Activated T-cell treated with anti-CD3 and anti-CD28 coated beads for 24 hours (primary cell): ENCODE data around the gene UBE2F.
"Not testable (repeated sequence)": the region's sequence is repeated elsewhere in the genome, so short reads cannot be mapped to it uniquely, and the experiment has no call there.

Experiments used
- DNase-seq: peaks from one replicate; pipeline ENCODE4 v3.0.0-alpha.2; 2020; ENCODE audit warnings: low read depth

The UBE2F gene

DNA sequence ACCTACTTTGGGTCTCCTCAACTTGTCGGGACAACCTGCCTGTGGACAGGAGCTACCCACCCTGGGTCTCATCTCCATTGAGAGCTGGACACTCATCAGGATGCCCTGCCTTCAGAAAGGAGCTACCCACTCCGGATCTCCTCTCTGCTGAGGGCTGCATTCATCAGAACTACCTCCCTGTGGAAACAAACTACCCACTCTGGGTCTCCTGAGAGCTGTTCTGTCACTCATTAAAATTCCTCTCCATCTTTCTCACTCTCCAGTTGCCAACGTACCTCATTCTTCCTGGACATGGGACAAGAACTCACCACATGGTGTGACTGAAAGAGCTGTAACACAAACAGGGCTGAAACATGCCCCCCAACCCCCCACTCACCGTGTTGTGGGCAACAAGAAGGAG is 22.5 kb upstream of the UBE2F start:
- DNase-seq = no peak

DNA sequence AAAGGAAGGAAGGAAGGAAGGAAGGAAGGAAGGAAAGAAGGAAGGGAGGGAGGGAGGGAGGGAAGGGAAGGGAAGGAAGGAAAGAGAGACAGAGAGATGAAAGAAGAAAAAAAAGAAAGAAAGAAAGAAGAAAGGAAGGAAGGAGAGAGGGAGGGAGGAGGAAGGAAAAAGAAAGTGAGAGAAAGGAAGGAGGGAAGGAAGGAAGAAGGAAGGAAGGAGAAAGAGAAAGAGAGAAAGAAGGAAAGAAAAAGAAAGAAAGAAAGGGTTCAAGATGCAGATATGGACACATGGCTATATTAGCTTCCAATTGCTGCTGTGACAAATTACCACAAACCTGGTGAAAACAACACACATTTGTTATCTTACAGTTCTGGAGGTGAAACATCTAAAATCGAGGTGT is 20.4 kb upstream of the UBE2F start:
- no peak for DNase-seq

DNA sequence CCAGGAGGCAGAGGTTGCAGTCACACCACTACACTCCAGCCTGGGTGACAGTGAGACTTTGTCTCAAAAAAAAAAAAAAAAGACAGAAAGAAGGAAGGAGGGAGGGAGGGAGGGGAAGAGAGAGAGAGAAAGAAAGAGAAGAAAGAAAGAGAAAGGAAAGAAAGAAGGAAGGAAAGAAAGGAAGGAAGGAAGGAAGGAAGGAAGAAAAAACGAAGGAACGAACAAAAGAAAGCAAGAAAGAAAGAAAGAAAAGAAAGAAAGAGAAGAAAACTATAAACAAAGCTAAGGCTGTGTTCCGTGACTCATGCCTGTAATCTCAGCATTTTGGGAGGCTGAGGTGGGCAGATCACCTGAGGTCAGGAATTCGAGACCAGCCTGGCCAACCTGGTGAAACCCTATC is 15.5 kb upstream of the UBE2F start:
- DNase-seq = not testable (repeated sequence)

DNA sequence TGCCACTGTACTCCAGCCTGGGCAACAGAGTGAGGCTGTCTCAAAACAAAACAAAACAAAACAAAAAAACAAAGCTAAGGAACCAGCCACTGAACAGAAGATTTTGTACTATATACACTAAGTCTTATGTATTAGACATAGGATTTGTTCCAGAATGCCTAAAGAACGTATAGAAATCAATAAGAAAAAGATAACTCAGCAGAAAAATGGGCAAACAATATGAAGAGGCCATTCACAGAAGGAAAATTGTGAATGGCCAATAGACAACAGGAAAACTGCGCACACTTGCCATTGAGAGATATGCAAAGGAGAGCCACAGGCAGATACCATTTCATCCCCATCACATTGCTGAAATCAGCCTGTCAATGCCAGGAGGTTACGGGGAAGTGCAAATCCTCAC is 14.9 kb upstream of the UBE2F start:
- DNase-seq = no peak

DNA sequence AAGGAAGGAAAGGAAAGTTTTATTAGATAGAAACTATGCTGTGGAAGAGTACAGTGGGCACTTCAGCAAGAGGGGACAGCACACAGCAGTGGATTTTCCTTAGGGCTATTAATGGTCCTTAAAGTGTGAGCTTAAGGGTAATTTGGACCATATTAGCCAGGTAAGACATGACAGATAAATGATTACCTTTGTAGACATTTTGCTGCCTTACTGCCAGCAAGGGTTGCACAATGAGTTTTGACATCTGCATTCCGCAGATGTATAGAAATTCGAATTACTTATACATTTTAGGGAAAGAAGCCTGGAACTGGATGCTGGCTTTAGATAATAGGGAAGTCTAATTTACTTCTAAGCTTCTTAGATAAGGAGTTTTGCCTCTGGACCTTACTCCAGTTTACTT is 14.0 kb upstream of the UBE2F start:
- DNase-seq = no peak

DNA sequence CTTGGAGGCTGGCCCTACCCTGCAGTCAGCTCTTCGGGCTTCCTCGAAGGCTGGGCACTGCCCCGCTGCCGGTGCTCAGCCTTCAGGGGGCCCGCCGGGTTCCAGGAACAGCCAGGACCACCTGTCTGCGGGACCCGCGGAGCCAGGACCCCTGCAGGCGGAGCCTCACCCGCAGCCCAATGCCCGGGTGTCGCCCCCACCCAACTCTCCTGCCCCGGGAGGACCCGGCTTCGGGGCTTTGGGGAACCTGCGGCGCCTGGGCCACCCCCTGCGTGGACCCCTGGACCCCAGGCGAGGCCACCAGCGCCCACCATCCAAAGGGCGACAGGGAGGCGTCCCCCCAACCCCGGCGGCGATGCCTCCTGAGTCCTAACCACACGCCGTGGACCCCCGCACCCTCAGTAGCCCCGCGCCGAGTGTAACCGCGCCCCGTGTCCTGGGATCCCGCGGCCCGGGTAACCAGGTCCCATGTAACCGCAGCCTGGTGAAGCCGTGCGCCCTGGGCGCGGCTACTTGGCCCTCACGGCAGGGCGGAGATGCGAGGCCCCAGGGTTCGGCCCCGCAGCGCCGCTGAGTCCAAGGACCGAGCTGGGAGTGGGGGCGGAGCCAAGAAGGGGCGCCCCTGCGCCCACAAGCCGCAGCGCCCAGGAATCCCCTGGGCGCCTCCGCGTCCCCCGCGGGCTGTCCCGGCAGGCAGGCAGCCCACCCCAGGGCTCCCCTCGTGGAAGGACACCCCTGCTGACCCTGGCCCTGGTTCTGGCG is 11.0 kb upstream of the UBE2F start:
- DNase-seq = no peak

DNA sequence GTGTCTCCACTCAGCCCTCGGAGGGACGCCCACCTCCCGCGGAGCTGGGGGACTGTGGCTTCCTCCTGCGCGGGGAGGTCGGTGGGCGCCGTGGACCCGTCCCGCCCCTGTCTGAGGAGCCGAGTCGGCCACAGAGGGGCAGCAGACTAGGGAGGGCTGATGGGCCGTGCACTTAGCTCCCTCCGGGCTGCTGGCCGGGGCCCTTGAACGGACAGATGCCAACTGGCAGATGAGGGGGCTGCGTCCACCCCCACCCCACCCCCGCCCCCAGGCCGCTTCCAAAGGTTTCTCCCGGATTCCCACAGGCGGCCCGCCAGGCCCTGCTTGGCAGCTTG is 10.4 kb upstream of the UBE2F start:
- DNase-seq = no peak

DNA sequence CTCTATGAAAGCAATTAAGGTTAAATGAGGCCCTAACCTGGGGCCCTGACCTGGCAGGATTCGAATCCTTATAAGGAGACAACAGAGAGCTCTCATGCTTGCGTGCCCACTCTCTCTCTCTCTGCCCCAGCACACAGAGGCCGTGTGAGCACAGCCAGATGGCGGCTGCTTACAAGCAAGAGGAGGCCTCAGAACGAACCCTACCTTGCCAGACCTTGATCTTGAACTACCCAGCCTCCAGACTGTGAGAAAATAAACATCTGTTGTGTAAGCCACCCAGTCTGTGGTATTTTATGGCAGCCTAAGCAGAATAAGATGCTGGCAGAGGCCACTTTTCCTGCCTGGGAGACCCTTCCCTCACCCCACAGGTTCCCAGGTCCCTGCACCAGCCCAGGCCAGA is 5.2 kb upstream of the UBE2F start:
- DNase-seq = no peak

DNA sequence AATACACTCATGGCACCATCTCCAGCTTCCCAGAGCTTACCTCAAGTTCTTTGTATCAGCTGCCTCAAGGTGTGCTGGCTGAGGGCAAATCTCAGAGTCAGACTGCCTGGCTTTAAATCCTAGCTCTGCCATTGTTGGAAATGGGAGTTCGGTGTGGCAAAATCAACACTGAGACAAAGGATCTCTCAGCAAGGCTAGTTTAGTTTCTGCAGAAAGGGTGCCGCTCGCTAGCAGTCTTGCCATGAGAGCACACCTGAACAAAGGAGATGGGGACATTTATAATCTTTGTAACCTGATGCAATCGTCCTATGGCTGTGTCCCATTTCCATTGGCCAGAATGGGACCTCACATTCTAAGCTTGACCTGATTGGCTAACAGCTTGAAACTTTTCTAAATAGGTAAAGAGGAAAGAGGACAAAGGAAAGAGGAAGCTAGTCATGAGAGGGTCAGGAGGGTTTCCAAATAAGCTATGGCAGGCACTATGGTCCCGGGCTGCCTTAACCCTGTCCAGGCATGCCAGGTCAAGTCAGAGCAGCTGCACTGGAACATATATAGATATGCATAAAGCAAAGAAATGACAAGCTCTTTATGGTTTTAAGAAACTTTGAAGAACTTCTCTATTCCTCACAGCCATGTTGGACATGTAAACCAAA is 4.3 kb upstream of the UBE2F start:
- DNase-seq = no peak

DNA sequence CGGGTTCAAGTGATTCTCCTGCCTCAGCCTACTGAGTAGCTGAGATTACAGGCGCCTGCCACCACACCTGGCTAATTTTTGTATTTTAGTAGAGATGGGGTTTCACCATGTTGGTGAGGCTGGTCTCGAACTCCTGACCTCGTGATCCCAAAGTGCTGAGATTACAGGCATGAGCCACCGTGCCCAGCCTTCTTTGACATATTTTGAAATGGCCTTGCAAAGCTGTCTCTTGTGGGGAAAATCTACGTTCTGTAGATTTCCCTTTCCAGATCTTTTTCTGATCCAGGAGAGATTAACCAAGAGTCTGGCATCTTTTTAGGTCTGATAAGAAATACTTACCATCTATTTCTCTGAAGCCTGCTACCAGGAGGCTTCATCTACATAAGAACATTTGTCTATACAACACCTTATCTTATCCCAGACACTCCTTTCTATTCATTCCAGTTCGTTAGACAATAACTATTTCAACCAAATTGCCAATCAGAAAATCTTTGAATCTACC is 3.3 kb upstream of the UBE2F start:
- DNase-seq = not testable (repeated sequence)

DNA sequence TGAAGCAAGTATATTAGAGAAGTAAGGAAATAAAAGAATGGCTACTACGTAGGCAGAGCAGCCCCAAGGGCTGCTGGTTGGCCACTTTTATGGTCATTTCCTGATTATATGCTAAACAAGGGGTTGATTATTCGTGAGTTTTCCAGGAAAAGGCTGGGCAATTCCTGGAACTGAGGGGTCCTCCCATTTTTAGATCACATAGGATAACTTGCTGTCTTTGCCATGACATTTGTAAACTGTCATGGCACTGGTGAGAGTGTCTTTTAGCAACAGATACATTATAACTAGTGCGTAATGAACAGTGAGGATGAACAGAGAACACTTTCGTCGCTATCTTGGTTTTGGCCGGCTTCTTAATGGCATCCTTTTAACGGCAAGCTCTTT is 2.6 kb upstream of the UBE2F start:
- no peak for DNase-seq

DNA sequence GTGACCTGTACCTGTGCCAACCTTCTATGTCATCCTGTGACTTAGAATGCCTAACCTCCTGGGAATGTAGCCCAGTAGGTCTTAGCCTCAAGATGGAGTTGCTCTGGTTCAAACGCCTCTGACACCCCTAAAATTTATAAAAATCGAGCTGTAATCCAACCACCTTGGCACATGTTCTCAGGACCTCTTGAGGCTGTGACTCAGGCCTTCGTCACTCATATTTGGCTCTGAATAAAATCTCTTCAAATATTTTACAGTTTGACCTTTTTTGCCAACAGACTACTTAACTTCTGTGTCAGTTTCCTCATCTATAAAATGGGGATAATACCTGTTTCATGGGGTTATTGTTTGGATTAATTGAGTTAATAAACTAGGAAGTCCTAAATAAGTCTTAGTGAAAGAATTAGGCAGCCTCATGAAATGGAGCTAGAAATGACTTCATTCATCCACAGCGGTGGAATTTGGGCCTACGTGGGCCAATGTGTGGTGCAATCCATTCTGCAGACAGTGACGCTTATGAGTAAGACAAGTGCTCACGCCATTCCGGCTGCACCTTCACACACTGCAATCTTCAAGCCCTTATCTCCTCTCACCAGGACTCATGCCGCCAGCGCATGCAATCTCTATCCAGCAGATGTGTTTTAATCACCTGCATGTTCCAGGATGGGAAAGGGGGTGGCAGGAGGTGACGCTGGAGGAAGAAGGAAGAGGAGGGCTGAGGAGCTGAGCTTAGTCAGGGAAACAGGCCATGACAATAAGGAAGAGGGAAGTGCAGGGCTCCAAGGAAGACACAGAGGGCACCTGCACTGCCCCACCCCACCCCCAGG is 2.0 kb upstream of the UBE2F start:
- no peak for DNase-seq

DNA sequence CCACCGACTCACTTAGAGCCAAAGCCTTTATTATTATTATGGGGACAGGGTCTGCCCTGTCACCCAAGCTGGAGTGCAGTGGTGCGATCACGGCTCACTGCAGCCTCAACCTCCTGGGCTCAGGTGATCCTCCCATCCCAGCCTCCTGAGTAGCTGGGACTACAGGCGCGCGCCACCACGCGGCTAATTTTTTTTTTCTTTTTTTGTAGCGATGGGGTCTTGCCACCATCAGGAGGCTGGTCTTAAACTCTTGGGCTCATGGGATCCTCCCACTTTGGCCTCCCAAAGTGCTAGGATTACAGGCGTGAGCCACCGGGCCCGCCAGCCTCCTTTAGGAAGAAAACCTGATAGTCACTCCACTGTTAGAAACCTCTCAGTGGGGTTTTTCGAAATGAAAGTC is 970 bp upstream of the UBE2F start:
- not testable (repeated sequence) for DNase-seq

DNA sequence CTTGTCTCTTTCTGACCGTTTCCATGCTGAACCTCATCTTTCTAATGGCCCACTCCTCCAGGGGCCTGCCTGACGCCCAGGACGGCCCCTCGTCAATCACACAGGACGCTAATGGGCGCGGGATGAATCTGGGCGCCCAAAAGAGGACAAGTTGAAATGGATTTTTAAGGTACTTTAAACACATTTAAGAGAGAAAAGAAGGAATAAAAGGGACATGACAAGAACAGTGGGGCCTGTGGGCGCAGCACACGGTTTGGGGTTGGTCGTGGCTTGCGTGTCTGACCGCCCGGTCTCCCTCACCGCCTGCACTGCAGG is 607 bp upstream of the UBE2F start:
- DNase-seq = no peak

DNA sequence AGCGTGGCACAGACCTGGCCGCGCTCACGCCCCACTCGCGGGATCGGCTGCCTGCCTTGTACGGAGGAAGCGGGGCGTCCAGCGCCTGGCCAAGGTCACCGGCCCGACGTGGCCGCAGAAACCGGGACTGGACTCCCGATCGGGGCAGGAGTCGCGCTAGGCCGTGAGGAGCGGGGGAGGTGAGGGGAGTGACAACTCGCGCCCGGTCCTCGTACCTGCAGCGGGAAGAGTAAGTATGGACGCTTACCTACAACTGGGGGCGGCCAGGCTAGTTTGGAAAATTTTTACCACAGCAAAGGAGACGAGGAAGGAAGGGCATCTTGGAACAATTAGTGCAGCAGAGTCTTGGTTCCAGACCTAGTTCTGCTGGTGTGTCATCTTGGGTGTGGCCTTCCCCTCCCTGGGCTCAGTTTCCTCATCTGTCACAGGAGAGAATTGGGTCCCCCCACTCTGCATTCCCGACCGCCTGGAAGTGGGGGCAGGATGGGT is 693 bp downstream of the UBE2F start:
- no peak for DNase-seq

DNA sequence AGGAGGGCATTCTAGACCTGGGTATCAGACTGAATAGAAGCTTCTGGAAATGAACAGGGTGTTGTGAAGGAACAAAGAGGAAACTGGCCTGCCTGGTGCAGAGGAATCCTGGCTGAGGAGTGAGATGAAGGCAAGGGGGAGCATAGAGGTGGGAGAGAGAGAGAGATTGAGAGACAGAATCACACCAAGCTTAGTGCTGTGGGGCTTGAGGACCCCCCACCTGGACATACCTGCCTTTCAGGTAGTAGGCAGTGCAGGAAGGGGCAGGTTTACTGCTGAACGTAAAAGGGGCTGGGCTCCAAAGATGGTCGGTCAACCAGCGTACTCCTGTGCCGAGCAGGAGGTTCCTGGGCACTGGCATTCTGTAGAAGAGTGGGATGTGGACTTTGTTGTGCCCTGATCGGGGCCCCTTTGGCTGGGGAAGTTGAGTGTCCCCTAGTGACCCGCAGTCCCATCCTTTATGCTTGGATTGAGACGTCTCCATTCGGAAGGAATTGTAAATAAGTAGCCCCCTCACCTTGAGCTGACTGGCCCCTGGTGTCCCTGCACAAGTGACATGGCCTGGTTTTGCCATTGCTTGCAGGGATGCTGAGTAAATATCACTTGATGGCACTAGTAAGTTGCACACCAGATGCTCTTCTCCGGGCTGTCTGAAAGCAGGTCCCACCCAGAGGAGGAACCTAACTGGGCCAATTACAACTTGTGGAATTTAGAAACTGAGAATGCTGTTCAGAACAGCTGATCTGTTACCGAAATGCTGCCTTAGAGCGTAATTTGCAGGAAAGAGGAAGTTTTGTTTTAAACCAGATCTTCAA is 1.4 kb downstream of the UBE2F start:
- DNase-seq = peak; percentile 38

DNA sequence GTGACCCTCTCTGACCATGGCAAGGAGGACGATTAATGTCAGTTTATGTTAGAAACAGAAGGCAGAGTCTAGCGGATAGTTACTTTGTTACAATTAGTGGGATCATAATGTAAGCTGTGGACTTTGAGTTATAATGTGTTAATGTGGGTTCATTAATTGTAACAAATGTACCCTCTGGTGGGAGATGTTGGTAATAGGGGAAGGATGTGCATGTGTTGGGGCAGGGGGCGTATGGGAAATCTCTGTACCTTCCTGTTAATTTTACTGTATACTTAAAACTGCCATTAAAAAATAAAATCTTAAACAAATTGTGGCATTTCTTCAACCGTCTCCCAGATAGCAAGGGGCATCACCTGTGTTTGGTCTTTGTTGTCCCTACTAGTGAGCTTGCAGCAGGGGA is 4.8 kb downstream of the UBE2F start:
- DNase-seq = no peak

DNA sequence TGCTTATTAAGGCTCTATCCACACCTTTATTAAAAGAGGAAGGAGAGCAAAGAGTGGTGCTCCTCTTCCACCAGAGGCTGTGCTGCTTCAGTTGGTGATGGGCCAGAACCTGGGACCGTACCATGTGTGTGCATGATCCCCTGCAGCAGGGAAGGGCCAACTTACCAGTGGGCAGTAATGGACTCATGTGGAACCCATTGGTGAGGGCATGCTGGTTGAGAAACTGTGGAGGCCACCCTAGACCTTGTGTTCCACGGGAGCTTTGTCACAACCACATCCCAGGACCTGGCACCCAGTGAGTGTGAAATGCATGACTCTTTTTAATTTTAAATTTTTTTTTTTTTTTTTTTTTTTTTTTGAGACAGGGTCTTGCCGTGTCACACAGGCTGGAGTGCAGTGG is 5.4 kb downstream of the UBE2F start:
- no peak for DNase-seq

DNA sequence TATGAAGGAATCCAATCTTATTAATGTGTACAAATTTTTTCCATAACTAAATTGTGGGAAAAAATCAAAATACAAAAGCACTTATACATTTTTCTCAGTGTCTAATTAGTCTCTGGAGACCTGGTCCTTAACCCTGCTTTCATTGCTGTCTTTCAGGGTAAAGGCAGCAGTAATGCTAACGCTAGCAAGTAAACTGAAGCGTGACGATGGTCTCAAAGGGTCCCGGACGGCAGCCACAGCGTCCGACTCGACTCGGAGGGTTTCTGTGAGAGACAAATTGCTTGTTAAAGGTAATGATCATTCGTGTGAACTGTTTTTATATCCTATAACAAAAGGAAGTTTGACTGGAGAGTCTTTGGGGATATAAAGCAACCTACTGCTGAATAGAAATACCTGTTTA is 6.1 kb downstream of the UBE2F start:
- no peak for DNase-seq

DNA sequence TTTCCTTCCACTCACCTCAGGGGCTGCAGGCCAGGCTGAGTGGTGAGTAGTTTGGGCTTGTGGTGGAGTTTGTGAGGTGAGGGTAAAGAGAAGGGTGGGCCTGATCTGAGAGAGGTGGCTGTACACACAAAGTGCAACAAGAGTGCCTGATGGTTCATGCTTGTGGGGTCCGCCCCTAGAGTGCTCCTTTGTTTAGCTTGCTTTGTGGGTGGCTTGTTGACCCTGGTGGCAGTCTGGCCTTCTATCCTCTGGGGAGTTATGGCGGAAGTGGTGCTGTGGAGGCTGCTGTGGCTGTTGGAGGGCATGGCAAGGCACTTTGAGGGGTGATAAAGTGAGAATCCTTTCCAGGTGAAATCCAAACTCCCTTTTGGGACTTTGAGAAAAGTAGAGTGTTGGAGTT is 10.6 kb downstream of the UBE2F start:
- no peak for DNase-seq

DNA sequence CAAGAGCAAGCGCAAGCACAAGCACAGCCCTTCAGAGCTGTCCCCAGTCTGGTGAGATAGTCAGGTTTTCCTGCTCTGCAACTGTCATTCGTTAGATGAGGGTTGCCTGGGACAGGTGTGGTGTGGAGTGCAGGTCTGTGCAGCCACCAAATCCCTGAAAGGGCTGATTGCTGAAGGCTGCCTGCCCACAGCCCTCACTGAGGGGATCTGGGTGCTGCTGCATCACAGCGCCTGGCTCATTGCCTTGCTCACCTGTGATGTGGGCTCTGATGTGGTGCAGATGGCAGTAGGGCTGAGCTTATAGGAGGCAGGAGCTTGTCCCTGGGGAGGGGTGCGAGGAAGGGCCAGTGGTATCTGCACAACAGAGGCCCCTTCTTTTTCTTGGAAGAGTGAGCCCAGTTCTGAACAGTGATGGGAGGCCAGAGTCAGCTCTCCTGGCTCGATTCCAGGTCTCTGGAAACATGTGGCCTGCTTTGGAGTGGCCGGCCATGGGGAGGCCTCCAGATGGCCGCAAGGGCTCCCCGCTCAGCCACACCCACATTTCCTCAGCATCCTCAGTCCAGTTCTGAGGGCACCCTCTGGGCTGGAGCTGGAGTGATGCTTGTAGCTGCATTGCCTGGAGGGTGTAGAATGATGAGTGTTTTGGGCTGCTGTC is 11.4 kb downstream of the UBE2F start:
- no peak for DNase-seq

DNA sequence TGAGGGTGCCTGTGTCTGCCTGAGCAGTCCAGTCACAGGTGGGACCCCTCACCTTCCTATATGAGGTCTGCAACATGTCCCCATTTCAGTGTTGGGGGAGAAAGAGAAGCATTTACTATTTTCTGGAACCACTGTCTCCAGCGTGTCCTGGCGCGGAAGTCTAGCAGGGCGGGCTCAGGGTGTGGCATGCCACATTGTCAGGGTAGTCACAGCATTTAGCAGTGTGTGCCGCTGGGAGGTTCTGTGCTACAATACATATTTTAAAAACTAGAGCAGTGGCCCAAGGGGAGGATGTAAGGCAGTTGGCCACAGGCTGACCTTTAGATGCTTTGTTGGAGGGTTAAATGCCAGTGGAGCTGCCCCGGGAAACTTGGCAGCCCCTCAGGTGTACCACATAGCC is 12.5 kb downstream of the UBE2F start:
- DNase-seq = no peak
